HG02970 (cell line): ENCODE data around the gene CALML4.

Source experiments
- ATAC-seq: cut with Tn5 transposase; IDR thresholded peaks from one replicate; pipeline ENCODE4 v1.9.1; 2021; ENCODE audit warnings: mild to moderate bottlenecking, moderate library complexity, moderate number of reproducible peaks; ENCODE audit not compliant: unreplicated experiment, low FRiP score

The CALML4 gene

GRCh38 chr15:68154923-68155559 is 50.1 kb downstream of the CALML4 start:
- no peak for ATAC-seq

DNA sequence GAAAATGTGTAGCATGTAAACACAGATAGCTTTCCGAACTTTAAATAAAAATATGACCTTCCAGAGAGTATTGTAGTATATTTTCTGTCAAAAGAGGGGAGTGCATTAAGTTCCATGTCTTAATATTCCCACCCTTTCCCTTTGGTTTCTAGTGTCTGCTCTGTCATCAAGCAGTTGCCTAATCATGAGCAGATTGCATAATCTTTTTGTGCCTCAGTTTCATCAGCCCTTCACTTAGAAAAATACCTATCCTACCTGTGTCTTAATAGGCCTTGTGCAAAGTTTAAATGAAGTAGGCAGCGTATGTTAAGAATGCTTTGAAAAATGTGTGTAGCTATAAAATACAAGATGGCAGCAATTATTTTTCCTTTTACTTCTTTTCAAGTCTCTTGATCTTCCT is 52.8 kb downstream of the CALML4 start:
- ATAC-seq: no peak

- no peak for ATAC-seq
Observed at GRCh38 chr15:68151277-68151676, 53.9 kb downstream of the CALML4 start.

GRCh38 chr15:68150187-68150586 is 54.9 kb downstream of the CALML4 start:
- no peak for ATAC-seq

DNA sequence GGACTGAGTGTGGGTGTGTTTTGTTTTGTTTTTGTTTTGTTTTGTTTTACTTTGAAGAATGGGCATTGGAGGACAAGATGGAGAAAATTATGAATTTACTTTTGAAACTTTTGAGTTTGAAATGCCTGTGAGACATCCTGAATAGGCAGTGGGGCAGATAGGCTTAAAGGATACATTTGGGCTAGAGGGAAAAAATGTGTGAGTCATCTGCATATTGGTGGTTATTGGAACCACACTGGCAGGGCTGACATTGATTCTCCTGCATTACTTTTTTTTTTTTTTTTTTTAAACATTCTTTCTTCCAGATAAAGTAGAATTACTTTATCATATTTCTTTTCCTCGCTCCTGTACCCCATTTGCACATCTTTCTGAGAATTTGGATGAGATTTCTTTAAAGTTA is 56.1 kb downstream of the CALML4 start:
- no peak for ATAC-seq

- no peak for ATAC-seq
Observed at GRCh38 chr15:68148039-68148438, 57.1 kb downstream of the CALML4 start.

- ATAC-seq: no peak
Observed at GRCh38 chr15:68145706-68146105, 59.4 kb downstream of the CALML4 start.

DNA sequence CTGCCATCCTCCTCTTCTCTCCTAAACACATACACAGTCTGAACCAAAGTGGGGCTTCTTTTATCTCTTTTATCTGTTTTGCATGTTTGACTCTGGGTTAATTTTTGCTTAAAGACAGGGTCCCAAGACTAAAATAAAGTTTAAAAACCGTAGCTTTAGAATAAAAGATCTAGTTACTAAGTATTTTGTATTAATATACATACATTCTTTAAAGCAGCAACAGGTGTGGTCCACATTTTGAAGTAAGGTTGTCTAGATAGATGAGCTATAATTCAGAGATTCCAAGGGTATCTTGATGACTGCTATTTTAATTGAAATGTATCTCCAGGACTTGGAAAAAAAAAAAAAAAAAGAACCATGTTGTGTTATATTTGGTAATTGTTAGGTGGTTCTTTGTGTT is 61.3 kb downstream of the CALML4 start:
- no peak for ATAC-seq

- ATAC-seq: no peak
Observed at GRCh38 chr15:68143129-68143528, 62.0 kb downstream of the CALML4 start.
